Measurements from ENCODE around the gene CMIP. TPM values are rescaled to one million over a fixed set of nuclear protein-coding genes. Genes with fewer than 3 reads are reported as not detected.

CMIP gene
- total RNA-seq, 2 donors from 2014 or later: 7.7 to 19.2 TPM

- Histone ChIP-seq H3K4me1 (peaks cover 0 to 51% of the 10 kb centered on the region in 2 donors), H3K27me3 (no peaks in the 10 kb centered on the region)
Observed at GRCh38 chr16:81550432-81550808, 105.8 kb downstream of the CMIP start.

GRCh38 chr16:81551151-81551808, 106.7 kb downstream of the CMIP start:
- H3K9me3 ChIP-seq: no peaks in the 10 kb centered on the region
- DNase-seq (ENCODE audit: low spot score): no peak
- no peak overlapping the region for H3K4me3 ChIP-seq
- H3K27me3 ChIP-seq: no peaks in the 10 kb centered on the region
- no peak for TF ChIP-seq CTCF (IDR thresholded peaks at IDR 0.05)
- no peaks in the 10 kb centered on the region for H3K36me3 ChIP-seq
- H3K27ac ChIP-seq: no peak overlapping the region
- H3K4me1 ChIP-seq: peaks cover 0 to 52% of the 10 kb centered on the region in 2 donors

More at GRCh38 chr16:81550432-81550808, 105.8 kb downstream of the CMIP start:
- Histone ChIP-seq H3K36me3 (no peaks in the 10 kb centered on the region), H3K9me3 (no peaks in the 10 kb centered on the region), H3K27ac (no peak overlapping the region), H3K4me3 (no peak overlapping the region)
- no peak for TF ChIP-seq CTCF (IDR thresholded peaks at IDR 0.05)
- no peak for DNase-seq (ENCODE audit: low spot score)

GRCh38 chr16:81551821-81552304, 107.3 kb downstream of the CMIP start:
- DNase-seq (ENCODE audit: low spot score): no peak
- Histone ChIP-seq H3K4me3 (no peak overlapping the region), H3K27ac (no peak overlapping the region), H3K4me1 (peaks cover 0 to 52% of the 10 kb centered on the region in 2 donors), H3K36me3 (no peaks in the 10 kb centered on the region), H3K27me3 (no peaks in the 10 kb centered on the region), H3K9me3 (no peaks in the 10 kb centered on the region)
- TF ChIP-seq CTCF (IDR thresholded peaks at IDR 0.05): no peak

GRCh38 chr16:81552743-81553079, 108.1 kb downstream of the CMIP start:
- Histone ChIP-seq H3K27me3 (no peaks in the 10 kb centered on the region), H3K4me1 (peaks cover 0 to 52% of the 10 kb centered on the region in 2 donors), H3K36me3 (no peaks in the 10 kb centered on the region), H3K27ac (peak overlapping the region; percentile 24 to 42), H3K4me3 (no peak overlapping the region), H3K9me3 (no peaks in the 10 kb centered on the region)
- TF ChIP-seq CTCF (IDR thresholded peaks at IDR 0.05): no peak
- DNase-seq (ENCODE audit: low spot score): no peak

GRCh38 chr16:81553080-81553813, 108.6 kb downstream of the CMIP start:
- no peak for TF ChIP-seq CTCF (IDR thresholded peaks at IDR 0.05)
- H3K27ac ChIP-seq: peak overlapping the region; percentile 24 to 42
- no peaks in the 10 kb centered on the region for H3K27me3 ChIP-seq
- H3K9me3 ChIP-seq: no peaks in the 10 kb centered on the region
- peaks cover 0 to 52% of the 10 kb centered on the region in 2 donors for H3K4me1 ChIP-seq
- H3K4me3 ChIP-seq: no peak overlapping the region
- DNase-seq (ENCODE audit: low spot score): no peak
- H3K36me3 ChIP-seq: no peaks in the 10 kb centered on the region

Measured in right atrium auricular region (tissue), 2 donors.